ENCODE data around the gene CDS2. TPM values are rescaled to one million over a fixed set of nuclear protein-coding genes. Genes with fewer than 3 reads are reported as not detected.

Gene CDS2
- total and polyA plus RNA-seq, 10 of the 15 experiments (the other 5 are each of a cell fraction or from before 2014, with no cell fraction given): 11.5 to 94.7 (median 23.1) TPM

DNA sequence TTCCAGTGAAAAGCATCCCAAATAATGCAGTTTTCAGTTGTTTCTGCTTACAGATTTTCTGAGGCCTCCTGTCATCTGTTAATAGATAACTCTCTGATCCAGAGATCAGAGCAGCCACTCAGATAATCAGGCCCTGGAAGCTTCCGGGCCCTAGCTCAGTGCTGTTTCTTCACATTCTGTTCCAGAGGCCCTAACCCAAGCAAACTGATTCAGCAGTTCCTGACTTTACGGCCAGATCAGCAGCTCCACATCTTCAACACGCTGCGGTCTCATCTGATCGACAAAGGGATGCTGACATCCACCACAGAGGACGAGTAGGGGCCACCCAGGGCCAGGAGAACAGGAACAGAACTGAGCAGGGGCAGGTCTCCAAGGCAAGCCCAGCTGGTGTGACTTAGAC, 63.1 kb downstream of the CDS2 start:
- POLR2A ChIA-PET: interaction anchor here (0.5 to 2.9 kb wide), 3 partner anchors 11 to 167 kb away, joined by 3 to 30 read pairs (median 4); partner anchors contain the start of gene CDS2
- SMC1A ChIA-PET (ENCODE audit: uncharacterized antibody, unreplicated experiment): interaction anchor here (0.9 to 11.1 kb wide), 8 partner anchors 10 to 69 kb away, joined by 3 to 229 read pairs (median 4); partner anchors contain the start of gene CDS2
- no peak for DNase-seq (ENCODE audit: low read depth, low spot score)
- CTCF ChIA-PET: interaction anchor here (0.7 to 6.7 kb wide), 7 partner anchors 15 to 453 kb away, joined by 3 to 386 read pairs (median 4); partner anchors contain the start of gene CDS2
- H3K27ac ChIP-seq (ENCODE audit: control insufficient read depth, insufficient read depth): no peak overlapping the region
- no peak for FAIRE-seq
- H2AFZ ChIP-seq (ENCODE audit: control insufficient read depth, low read depth, low read length): no peak overlapping the region
- H3K4me2 ChIP-seq (ENCODE audit: control insufficient read depth, insufficient read depth): no peak overlapping the region
- BruUV-seq (replicated peaks): no TSS peak
- intact Hi-C loops (cut with micrococcal nuclease; ENCODE audit: unreplicated experiment): no loop called here
- H3K4me1 ChIP-seq (ENCODE audit: control insufficient read depth, insufficient read depth, low read length): peaks cover 34% of the 10 kb centered on the region
- no peak overlapping the region for H3K9ac ChIP-seq (ENCODE audit: control insufficient read depth, insufficient read depth, low read length)
- no peak overlapping the region for H3K4me3 ChIP-seq
- no peak for ATAC-seq
- H3K9me3 ChIP-seq (replicated peaks; ENCODE audit: control insufficient read depth, insufficient read depth, low read length): no peaks in the 10 kb centered on the region
- H3K79me2 ChIP-seq (ENCODE audit: control insufficient read depth, insufficient read depth, low read length): no peaks in the 10 kb centered on the region
- RAD21 ChIA-PET (ENCODE audit: unreplicated experiment): interaction anchor here (6.1 kb wide), 1 partner anchor 63 kb away, joined by 345 read pairs; the partner anchor contains the start of gene CDS2
- no peak for TF ChIP-seq CEBPB (IDR thresholded peaks at IDR 0.05; ENCODE audit: borderline replicate concordance in 1 of 2, low read depth in 2 of 2, low read length in 2 of 2)
- TF ChIP-seq, protein P1, sequence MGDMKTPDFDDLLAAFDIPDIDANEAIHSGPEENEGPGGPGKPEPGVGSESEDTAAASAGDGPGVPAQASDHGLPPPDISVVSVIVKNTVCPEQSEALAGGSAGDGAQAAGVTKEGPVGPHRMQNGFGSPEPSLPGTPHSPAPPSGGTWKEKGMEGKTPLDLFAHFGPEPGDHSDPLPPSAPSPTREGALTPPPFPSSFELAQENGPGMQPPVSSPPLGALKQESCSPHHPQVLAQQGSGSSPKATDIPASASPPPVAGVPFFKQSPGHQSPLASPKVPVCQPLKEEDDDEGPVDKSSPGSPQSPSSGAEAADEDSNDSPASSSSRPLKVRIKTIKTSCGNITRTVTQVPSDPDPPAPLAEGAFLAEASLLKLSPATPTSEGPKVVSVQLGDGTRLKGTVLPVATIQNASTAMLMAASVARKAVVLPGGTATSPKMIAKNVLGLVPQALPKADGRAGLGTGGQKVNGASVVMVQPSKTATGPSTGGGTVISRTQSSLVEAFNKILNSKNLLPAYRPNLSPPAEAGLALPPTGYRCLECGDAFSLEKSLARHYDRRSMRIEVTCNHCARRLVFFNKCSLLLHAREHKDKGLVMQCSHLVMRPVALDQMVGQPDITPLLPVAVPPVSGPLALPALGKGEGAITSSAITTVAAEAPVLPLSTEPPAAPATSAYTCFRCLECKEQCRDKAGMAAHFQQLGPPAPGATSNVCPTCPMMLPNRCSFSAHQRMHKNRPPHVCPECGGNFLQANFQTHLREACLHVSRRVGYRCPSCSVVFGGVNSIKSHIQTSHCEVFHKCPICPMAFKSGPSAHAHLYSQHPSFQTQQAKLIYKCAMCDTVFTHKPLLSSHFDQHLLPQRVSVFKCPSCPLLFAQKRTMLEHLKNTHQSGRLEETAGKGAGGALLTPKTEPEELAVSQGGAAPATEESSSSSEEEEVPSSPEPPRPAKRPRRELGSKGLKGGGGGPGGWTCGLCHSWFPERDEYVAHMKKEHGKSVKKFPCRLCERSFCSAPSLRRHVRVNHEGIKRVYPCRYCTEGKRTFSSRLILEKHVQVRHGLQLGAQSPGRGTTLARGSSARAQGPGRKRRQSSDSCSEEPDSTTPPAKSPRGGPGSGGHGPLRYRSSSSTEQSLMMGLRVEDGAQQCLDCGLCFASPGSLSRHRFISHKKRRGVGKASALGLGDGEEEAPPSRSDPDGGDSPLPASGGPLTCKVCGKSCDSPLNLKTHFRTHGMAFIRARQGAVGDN (IDR thresholded peaks at IDR 0.05): no peak
- no peak for TF ChIP-seq ZBED1 (IDR thresholded peaks at IDR 0.05; ENCODE audit: borderline replicate concordance)
- no peak for TF ChIP-seq TARDBP (IDR thresholded peaks at IDR 0.05; ENCODE audit: borderline replicate concordance)
- no peak for TF ChIP-seq STAT3 (IDR thresholded peaks at IDR 0.05; ENCODE audit: low read depth, low read length)
- TF ChIP-seq ZNF274 (IDR thresholded peaks at IDR 0.05; ENCODE audit: insufficient read depth, insufficient read length): no peak
- WGBS (ENCODE audit: insufficient coverage, insufficient replicate concordance, low lambda C conversion rate, missing lambda C conversion rate): 95% methylated on average over 6 of the region's 6 CpGs
- no peaks in the 10 kb centered on the region for H3K27me3 ChIP-seq (replicated peaks in 1 of 2; ENCODE audit: control insufficient read depth in 2 of 2, insufficient read depth in 2 of 2, low read length in 1 of 2)
- H3K36me3 ChIP-seq (ENCODE audit: control insufficient read depth in 2 of 2, insufficient read depth in 2 of 2, low read length in 1 of 2): peaks cover 12 to 16% of the 10 kb centered on the region in 2 experiments
- no peaks in the 10 kb centered on the region for H4K20me1 ChIP-seq (ENCODE audit: control insufficient read depth, insufficient read depth)
- in situ Hi-C loops (cut with MboI): loop anchor here (5.0 kb wide), 1 partner anchor 68 kb away; no protein-coding TSS in a partner anchor

All from GM12878 (cell line).